ENCODE measurements around the gene TTBK1. TPM values are rescaled to one million over a fixed set of nuclear protein-coding genes. Genes with fewer than 3 reads are reported as not detected.

The TTBK1 gene
- total and polyA plus RNA-seq, 7 donors = under 0.01 to 0.55 (median 0.25) TPM; not detected in 1

GRCh38 chr6:43310134-43310533 is 66.9 kb downstream of the TTBK1 start:
- 96 to 98% methylated on average over 2 of the region's 2 CpGs for WGBS, 2 donors
- intact Hi-C loops (cut with DNase I) = no loop called here
- H3K9me3 ChIP-seq = no peaks in the 10 kb centered on the region

DNA sequence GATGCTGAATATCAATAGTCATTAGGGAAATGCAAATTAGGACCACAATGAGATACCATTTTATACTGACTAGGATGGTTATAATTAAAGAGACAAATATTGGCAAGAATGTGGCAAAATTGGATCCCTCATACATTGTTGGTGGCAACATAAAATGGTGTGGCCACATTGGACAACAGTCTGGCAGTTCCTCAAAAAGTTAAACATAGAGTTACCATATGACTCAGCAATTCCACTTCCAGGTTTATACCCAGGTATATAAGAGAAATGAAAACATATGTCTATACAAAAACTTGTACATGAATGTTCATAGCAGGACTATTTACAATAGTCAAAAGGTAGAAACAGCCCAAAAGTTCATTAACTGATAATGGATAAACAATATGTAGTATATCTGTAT is 67.3 kb downstream of the TTBK1 start:
- no peaks in the 10 kb centered on the region for H3K36me3 ChIP-seq
- H3K27me3 ChIP-seq = peaks cover 0 to 22% (median 0%) of the 10 kb centered on the region in 3 donors
- no peak overlapping the region for H3K4me3 ChIP-seq
- peaks cover 0 to 13% (median 8%) of the 10 kb centered on the region in 4 donors for H3K4me1 ChIP-seq
- intact Hi-C loops (cut with DNase I) = no loop called here
- no peak for TF ChIP-seq CTCF (IDR thresholded peaks at IDR 0.05)
- no peak for TF ChIP-seq EP300 (IDR thresholded peaks at IDR 0.05)
- no peak for TF ChIP-seq POLR2AphosphoS5 (IDR thresholded peaks at IDR 0.05)
- TF ChIP-seq POLR2A (IDR thresholded peaks at IDR 0.05) = no peak
- no peak overlapping the region for H3K27ac ChIP-seq
- DNase-seq = no peak
- H3K9me3 ChIP-seq = no peaks in the 10 kb centered on the region

More at GRCh38 chr6:43310134-43310533, 66.9 kb downstream of the TTBK1 start:
- H3K27ac ChIP-seq = no peak overlapping the region
- H3K4me3 ChIP-seq = no peak overlapping the region
- no peak for DNase-seq
- peaks cover 0 to 22% (median 0%) of the 10 kb centered on the region in 3 donors for H3K27me3 ChIP-seq
- H3K4me1 ChIP-seq = peaks cover 0 to 13% (median 8%) of the 10 kb centered on the region in 4 donors
- no peaks in the 10 kb centered on the region for H3K36me3 ChIP-seq
- TF ChIP-seq POLR2A (IDR thresholded peaks at IDR 0.05) = no peak
- TF ChIP-seq EP300 (IDR thresholded peaks at IDR 0.05) = no peak
- no peak for TF ChIP-seq POLR2AphosphoS5 (IDR thresholded peaks at IDR 0.05)
- TF ChIP-seq CTCF (IDR thresholded peaks at IDR 0.05) = no peak

DNA sequence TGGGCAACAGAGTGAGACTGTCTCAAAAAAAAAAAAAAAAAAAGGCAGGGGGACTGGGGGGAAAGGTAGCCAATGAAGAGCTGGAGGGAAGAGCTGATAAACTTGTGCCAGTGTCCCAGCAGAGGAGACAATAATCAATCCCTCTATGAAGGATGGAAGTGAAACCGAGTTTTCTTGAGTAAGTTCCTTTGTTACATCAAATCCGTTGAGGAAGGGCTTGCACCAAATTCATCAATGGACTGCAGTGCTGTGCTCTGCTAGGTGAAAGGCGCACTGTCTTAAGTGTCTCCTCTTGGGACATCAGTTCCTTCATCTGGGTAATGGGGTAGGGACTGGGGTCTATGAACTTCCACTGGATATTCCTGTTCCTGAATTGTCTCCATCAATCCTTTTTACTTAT is 68.4 kb downstream of the TTBK1 start:
- WGBS, 2 donors = 82 to 86% methylated on average over 3 of the region's 3 CpGs
- no peak for TF ChIP-seq CTCF (IDR thresholded peaks at IDR 0.05)
- TF ChIP-seq POLR2A (IDR thresholded peaks at IDR 0.05) = no peak
- TF ChIP-seq EP300 (IDR thresholded peaks at IDR 0.05) = no peak
- TF ChIP-seq POLR2AphosphoS5 (IDR thresholded peaks at IDR 0.05) = no peak

DNA sequence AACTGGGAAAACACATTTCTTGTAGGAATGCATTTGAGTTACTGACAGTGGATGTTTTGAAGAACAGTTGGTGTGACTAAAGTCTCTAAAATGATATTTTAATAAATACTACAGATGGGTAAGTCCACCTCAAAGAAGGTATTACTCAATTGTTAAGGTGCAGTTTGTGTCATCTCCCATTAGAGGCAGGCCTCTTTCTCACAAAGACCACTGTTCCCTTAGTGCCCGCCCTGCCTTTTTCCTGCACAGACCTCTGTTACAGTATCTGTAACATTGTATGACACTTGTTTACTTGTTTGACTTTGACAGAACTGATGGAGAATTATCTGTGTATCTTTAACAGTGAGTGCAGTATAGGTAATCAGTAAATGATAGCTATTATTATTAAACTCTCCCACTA is 70.5 kb downstream of the TTBK1 start:
- intact Hi-C loops (cut with DNase I) = no loop called here
- H3K36me3 ChIP-seq = no peaks in the 10 kb centered on the region
- 83 to 95% methylated on average over 1 of the region's 1 CpG for WGBS, 2 donors
- DNase-seq = no peak
- no peak overlapping the region for H3K4me3 ChIP-seq
- no peaks in the 10 kb centered on the region for H3K9me3 ChIP-seq
- TF ChIP-seq POLR2A (IDR thresholded peaks at IDR 0.05) = no peak
- no peak for TF ChIP-seq POLR2AphosphoS5 (IDR thresholded peaks at IDR 0.05)
- TF ChIP-seq CTCF (IDR thresholded peaks at IDR 0.05) = no peak
- TF ChIP-seq EP300 (IDR thresholded peaks at IDR 0.05) = no peak
- no peak overlapping the region for H3K27ac ChIP-seq
- peaks cover 0 to 3% (median 3%) of the 10 kb centered on the region in 4 donors for H3K4me1 ChIP-seq
- peaks cover 0 to 1% (median 0%) of the 10 kb centered on the region in 3 donors for H3K27me3 ChIP-seq

More for the DNA sequence above, 68.4 kb downstream of the TTBK1 start:
- Histone ChIP-seq H3K4me3 (no peak overlapping the region), H3K27ac (no peak overlapping the region), H3K9me3 (no peaks in the 10 kb centered on the region), H3K4me1 (peaks cover 0 to 13% (median 8%) of the 10 kb centered on the region in 4 donors), H3K27me3 (peaks cover 0 to 17% (median 0%) of the 10 kb centered on the region in 3 donors), H3K36me3 (no peaks in the 10 kb centered on the region)
- DNase-seq = no peak
- intact Hi-C loops (cut with DNase I) = no loop called here

DNA sequence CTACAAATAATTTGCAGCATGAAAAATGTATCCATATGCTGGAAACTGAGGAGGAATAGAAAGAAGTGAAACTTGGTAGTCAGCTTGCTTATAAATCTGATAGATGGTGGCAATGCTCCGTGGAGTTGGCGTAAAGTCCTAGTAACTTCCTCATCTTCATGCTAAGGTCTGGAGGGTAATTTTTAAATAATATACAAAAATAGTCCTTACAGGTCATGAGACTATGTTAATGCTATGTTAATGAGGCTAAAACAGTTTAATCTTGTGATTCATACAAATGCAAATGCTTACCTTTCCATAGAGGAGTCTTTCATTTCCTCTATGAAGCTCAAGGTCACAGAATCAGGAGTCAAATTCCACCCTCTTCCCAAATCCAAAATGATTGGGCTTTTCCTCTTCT is 74.7 kb downstream of the TTBK1 start:
- Histone ChIP-seq H3K4me3 (no peak overlapping the region), H3K9me3 (no peaks in the 10 kb centered on the region), H3K27ac (no peak overlapping the region), H3K27me3 (no peaks in the 10 kb centered on the region), H3K36me3 (no peaks in the 10 kb centered on the region), H3K4me1 (no peaks in the 10 kb centered on the region)
- intact Hi-C loops (cut with DNase I) = no loop called here
- no peak for DNase-seq
- TF ChIP-seq CTCF (IDR thresholded peaks at IDR 0.05) (no peak), EP300 (IDR thresholded peaks at IDR 0.05) (no peak), POLR2A (IDR thresholded peaks at IDR 0.05) (no peak), POLR2AphosphoS5 (IDR thresholded peaks at IDR 0.05) (no peak)
- WGBS, 2 donors = 68 to 90% methylated on average over 2 of the region's 2 CpGs
